ENCODE measurements around the gene BBX.

BBX gene

GRCh38 chr3:107818025-107818424, 295.3 kb downstream of the BBX start:
- TF ChIP-seq SIN3A (IDR thresholded peaks at IDR 0.05; ENCODE audit: borderline replicate concordance, insufficient read depth, low read length) (no peak), REST (IDR thresholded peaks at IDR 0.05; ENCODE audit: insufficient read depth in 1 of 2, low read depth in 2 of 2, low read length in 2 of 2) (no peak), TAF1 (IDR thresholded peaks at IDR 0.05; ENCODE audit: borderline replicate concordance, insufficient read depth, low read length) (no peak), POLR2AphosphoS5 (IDR thresholded peaks at IDR 0.05; ENCODE audit: low read depth, low read length) (no peak), FOXP2 (optimal IDR thresholded peaks at IDR 0.05; ENCODE audit: borderline replicate concordance, extremely low read depth, extremely low read length, insufficient read depth) (no peak)

GRCh38 chr3:107819656-107820055, 296.9 kb downstream of the BBX start:
- TF ChIP-seq POLR2AphosphoS5 (IDR thresholded peaks at IDR 0.05; ENCODE audit: low read depth, low read length), result no peak
- TF ChIP-seq TAF1 (IDR thresholded peaks at IDR 0.05; ENCODE audit: borderline replicate concordance, insufficient read depth, low read length), result no peak
- TF ChIP-seq REST (IDR thresholded peaks at IDR 0.05; ENCODE audit: insufficient read depth in 1 of 2, low read depth in 2 of 2, low read length in 2 of 2), result no peak
- no peak for TF ChIP-seq FOXP2 (optimal IDR thresholded peaks at IDR 0.05; ENCODE audit: borderline replicate concordance, extremely low read depth, extremely low read length, insufficient read depth)
- no peak for TF ChIP-seq SIN3A (IDR thresholded peaks at IDR 0.05; ENCODE audit: borderline replicate concordance, insufficient read depth, low read length)

- no peak for TF ChIP-seq TAF1 (IDR thresholded peaks at IDR 0.05; ENCODE audit: borderline replicate concordance, insufficient read depth, low read length)
- no peak for TF ChIP-seq REST (IDR thresholded peaks at IDR 0.05; ENCODE audit: insufficient read depth in 1 of 2, low read depth in 2 of 2, low read length in 2 of 2)
- TF ChIP-seq POLR2AphosphoS5 (IDR thresholded peaks at IDR 0.05; ENCODE audit: low read depth, low read length), result no peak
- no peak for TF ChIP-seq SIN3A (IDR thresholded peaks at IDR 0.05; ENCODE audit: borderline replicate concordance, insufficient read depth, low read length)
- TF ChIP-seq FOXP2 (optimal IDR thresholded peaks at IDR 0.05; ENCODE audit: borderline replicate concordance, extremely low read depth, extremely low read length, insufficient read depth), result no peak
These were observed 299.5 kb downstream of the BBX start for GRCh38 chr3:107822308-107822707.

- no peak for TF ChIP-seq REST (IDR thresholded peaks at IDR 0.05; ENCODE audit: insufficient read depth in 1 of 2, low read depth in 2 of 2, low read length in 2 of 2)
- no peak for TF ChIP-seq SIN3A (IDR thresholded peaks at IDR 0.05; ENCODE audit: borderline replicate concordance, insufficient read depth, low read length)
- no peak for TF ChIP-seq TAF1 (IDR thresholded peaks at IDR 0.05; ENCODE audit: borderline replicate concordance, insufficient read depth, low read length)
- TF ChIP-seq FOXP2 (optimal IDR thresholded peaks at IDR 0.05; ENCODE audit: borderline replicate concordance, extremely low read depth, extremely low read length, insufficient read depth), result no peak
- TF ChIP-seq POLR2AphosphoS5 (IDR thresholded peaks at IDR 0.05; ENCODE audit: low read depth, low read length), result no peak
These were observed 302.1 kb downstream of the BBX start for GRCh38 chr3:107824822-107825371.

GRCh38 chr3:107825556-107825955, 302.8 kb downstream of the BBX start:
- TF ChIP-seq TAF1 (IDR thresholded peaks at IDR 0.05; ENCODE audit: borderline replicate concordance, insufficient read depth, low read length) (no peak), FOXP2 (optimal IDR thresholded peaks at IDR 0.05; ENCODE audit: borderline replicate concordance, extremely low read depth, extremely low read length, insufficient read depth) (no peak), SIN3A (IDR thresholded peaks at IDR 0.05; ENCODE audit: borderline replicate concordance, insufficient read depth, low read length) (no peak), POLR2AphosphoS5 (IDR thresholded peaks at IDR 0.05; ENCODE audit: low read depth, low read length) (no peak), REST (IDR thresholded peaks at IDR 0.05; ENCODE audit: insufficient read depth in 1 of 2, low read depth in 2 of 2, low read length in 2 of 2) (no peak)

Data from PFSK-1 (cell line).